GM18858 (cell line): Measurements from ENCODE around the gene CKS1B.

Source experiments
- ATAC-seq: cut with Tn5 transposase; IDR thresholded peaks from one replicate; pipeline ENCODE4 v1.9.1; 2021; ENCODE audit not compliant: unreplicated experiment

Gene CKS1B

DNA sequence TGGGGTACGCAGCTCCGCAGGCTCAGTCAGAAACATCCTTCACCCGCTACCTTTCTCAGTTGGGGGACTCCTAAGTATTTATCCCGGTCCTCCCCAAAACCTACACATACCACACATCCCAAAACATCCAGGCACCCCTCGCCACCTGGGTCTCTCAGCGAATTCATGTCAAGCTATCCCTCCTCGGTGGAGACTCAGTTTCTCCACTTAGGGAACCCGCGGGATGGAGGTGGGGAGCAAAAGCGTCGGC is 26.9 kb downstream of the CKS1B start:
- no peak for ATAC-seq

DNA sequence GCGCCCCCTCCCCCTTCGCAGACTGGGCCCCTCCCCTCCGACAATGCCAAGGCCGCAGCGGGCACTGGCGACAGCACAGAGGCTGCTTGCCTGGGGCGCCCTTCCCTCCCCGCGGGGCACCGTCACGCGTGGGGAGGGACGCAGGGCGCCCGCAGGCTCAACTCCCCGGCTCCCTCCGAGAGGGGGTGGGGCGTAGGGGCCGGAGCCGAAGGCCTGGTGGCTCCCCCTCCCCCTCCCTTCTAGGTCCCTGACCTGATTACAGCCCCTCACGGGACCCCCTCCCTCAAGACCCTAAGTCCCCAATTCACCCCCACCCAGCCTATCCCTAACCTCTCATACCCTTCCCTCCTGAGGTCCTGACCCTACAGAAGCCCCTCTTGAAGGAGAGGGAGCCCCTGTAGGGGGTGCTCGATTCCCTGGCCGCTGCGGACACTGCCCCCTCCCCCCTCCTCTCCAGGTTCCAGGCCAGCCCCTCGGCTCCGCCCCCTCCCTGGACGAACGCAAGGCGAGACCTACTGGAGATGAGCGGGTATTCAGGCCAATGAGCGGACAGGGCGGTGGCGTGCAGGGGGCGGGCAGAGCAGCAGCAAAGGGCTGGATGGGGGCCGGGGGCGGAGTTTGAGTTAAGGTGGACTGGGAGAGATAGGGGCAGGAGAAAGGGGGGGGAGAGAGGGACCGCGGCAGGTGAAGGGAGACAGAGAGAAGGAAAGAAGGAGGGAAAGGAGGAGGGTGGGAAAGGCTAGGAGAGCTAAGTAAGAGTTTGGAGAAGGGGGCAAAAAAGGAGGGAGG is 27.4 kb downstream of the CKS1B start:
- ATAC-seq, result peak; percentile 38

DNA sequence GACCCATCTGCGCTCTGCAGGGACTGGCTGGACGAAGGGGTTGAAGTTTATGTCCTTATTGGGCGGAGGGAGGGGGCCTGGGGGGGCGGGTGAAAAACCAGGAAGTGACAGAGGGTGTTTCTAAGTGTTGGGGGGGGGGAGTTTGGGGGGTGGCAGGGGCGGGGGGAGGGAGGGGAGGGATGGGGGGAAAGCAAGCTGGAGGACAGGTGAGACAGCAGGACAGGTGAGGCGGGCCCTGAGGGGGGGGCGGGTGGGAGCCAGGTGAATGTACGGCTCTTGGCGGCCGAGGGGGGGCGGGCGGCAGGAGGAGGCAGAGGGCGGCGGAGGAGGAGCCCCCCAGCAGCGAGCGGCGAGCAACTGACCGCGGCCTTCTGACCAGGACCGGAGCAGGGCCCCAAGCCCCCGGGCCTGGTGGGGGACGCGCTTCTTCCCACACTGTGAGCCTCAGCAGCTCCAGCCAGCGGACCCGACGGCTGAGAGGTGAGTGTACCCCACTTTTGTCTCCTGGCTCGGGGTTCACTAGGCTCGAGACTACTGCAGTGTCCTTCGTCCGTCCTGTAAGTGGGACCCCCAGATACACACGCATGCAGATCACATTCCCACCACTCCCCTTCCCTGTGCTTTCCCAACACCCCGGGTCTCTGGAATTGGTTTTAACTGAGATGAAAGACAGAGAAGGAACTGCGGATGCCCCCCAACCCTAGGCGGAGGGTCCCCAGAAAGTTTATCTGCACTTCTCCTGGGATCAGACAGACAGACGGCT is 28.2 kb downstream of the CKS1B start, which contains the start of gene ZBTB7B:
ZBTB7B (plus strand) TSS at position 339 of the 763 bp plus-strand sequence. CDS start 11,859 bp downstream, outside the sequence.
- ATAC-seq, result no peak

DNA sequence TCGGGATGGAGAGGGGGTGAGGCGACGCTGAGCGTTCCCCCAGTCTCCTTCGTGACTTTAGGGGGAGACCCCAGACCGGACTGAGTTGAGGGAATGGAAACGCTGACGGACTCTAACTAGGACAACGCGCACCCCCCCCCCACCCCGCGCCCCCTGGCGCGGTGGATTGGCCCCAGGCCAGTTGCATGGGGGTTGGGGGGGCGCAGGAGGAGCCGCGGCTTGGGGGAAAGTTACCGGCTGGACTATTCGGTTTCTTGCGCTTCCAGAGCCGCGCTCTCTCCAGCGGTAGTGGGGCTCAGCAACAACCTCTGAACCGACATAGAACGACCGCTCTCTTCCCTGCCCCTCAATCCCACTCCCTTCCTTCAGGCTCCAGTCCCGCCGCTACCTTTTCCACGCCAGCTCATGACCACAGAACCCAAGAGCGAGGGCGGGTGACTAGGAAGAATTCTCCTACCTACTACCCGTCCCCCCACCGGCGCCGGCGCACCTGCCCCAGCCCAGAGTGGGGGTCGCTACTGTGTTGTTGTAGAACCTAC is 28.8 kb downstream of the CKS1B start:
- ATAC-seq, result no peak

DNA sequence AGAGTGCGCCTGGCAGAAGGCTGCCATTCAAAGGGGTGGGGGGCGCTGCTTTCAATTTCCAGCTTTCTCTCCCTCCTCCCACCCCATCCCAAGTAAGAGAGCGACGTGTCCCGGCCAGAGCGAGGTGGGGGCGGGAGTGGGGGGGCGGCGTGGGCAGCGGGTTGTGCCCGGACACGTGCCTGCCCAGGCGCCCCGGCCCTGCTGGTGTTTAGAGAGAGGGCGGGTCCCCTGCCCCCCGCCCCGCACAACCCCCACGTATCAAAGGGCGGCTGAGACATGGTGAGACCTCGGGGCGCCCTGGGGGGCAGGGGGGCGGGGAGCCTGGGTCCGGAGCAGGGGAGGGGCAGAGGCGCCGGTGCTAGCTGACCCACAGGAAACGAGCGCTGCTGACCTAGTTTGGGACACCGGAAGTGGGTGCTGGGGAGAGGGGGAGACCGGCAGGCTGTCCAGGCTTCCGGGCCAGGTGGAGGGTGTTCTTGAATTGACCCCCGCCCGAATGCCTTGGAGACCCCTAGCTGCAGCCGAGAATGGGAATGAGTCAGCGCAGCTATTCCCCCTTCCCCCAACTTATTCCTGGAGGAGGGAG is 29.4 kb downstream of the CKS1B start:
- ATAC-seq, result no peak

DNA sequence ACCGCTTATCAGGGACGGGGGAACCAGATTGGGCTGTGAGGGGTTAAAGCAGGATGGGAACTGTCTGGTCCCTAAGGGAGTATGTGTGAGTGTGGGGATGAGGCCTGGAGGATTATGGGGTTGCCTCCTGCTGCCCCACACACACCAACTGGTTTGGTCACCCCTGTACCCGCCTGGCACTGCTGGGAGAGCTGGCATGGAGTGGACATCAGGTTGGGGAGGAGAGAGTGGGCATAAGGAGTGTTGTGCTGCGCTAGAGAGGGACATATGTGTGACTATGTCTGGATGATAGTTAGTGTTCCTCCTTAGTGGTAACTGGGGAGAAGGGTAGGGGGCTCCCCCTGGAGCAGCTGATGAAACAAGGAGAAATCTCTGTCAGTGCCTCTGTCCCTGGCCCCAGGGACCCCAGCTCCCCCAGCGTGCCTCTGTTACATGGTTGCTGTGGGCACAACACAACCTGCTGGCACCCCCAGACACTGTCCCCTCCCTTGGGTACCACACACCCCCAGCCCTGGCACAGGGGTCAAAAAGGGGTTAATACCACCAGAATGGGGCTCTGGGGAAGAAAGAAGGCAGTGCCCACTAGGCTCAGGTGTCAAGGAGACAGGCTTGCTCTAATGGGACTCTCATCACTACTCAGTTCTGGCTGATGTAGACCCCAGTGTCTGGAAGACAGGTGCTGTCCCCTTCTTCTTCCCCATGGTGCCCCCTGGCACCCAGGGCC is 30.0 kb downstream of the CKS1B start:
- no peak for ATAC-seq

DNA sequence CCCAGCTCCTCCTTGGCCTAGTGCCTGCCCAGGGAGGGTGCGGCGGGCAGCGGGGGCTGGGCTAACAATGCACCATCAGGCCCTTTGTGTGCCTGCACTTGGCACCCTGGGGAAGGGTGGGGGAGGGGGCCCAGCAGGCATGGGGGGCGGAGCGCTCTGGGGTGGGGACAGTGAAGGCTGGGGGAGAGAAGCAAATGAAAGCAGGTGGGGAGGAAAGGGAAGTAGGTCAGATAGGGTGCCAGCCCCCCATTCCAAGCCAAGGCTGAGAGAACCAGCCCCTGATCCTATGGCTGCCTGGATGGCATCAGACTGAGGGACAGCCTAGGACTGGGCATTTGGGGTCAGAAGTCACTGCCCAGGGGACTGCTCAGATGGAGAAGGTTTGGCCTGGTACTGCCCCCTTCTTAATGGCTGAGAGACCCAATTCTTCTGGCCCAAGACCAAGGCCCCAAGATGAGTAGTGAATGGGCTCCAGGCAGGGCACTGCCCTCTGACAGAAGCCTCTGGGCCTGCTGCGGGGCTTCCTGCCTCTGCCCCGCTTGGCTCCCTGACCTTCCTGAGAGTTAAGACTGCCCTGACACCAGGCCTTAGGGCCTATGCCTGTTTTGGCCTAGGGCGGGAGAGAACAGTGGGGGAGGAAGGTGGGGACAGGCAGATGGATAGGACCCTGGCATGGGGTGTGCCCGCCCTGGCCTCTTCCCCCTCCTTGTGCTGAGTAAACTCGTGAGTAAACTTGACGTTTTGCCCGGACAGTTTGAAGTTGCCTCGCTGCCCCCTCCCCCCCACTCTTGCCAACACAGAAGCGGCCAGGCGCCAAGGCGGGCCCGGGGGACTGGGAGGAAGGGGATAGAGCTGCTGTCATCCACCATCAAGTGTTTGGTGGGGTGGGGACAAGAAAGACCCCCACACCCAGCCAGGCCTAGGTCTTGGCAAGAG is 30.9 kb downstream of the CKS1B start:
- ATAC-seq, result no peak

DNA sequence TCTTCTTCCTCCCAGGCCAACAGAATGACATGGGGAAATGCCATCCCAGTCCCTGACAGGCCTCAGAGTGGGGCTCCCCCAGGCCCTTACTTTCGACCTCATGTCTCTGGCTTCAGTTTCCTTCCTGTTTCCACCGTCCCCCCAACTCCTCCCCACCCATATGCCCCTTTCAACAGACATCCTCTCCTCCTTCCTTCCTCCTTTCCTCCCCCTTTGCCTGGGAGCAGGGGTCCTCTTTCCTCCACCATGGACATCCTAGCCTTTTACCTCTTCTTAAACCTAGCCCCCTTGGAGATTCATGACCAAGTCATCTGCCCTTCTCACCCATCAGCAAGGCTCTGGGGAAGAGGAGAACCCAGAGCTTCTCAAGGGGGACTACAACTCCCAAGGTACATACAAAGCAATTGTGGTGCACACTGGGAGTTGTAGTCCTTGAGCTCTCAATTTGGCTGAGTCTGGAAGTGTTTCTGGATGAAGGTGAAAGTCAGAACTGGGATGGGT is 32.2 kb downstream of the CKS1B start:
- ATAC-seq, result no peak

DNA sequence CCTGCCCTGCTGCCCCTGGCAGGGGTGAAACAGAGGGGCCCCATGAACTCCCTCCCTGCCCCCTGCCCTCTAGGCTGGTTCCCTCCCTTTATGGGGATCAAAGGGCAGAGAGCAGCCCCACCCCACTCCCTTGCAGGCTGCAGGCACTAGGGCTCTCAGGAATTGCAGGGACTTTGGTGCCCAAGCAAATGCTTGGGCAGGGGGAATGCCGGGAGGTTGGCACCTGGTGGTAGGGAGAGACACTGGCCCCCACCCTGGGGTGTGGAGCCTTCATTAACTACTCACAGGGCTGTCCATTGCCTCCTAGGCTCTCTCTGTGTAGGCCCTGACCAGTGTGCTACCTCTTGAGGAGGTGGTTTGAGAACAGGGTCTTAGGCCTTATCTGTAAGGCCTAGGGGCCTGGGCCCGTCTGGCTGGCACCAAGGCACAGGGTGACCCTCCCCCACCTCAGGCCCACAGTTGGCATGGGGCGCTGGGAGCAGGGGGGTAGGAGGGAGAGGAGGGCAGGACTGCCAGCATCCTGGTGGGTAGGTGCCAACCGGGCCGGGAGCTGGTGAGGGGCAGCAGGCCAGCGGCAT is 32.9 kb downstream of the CKS1B start:
- no peak for ATAC-seq

DNA sequence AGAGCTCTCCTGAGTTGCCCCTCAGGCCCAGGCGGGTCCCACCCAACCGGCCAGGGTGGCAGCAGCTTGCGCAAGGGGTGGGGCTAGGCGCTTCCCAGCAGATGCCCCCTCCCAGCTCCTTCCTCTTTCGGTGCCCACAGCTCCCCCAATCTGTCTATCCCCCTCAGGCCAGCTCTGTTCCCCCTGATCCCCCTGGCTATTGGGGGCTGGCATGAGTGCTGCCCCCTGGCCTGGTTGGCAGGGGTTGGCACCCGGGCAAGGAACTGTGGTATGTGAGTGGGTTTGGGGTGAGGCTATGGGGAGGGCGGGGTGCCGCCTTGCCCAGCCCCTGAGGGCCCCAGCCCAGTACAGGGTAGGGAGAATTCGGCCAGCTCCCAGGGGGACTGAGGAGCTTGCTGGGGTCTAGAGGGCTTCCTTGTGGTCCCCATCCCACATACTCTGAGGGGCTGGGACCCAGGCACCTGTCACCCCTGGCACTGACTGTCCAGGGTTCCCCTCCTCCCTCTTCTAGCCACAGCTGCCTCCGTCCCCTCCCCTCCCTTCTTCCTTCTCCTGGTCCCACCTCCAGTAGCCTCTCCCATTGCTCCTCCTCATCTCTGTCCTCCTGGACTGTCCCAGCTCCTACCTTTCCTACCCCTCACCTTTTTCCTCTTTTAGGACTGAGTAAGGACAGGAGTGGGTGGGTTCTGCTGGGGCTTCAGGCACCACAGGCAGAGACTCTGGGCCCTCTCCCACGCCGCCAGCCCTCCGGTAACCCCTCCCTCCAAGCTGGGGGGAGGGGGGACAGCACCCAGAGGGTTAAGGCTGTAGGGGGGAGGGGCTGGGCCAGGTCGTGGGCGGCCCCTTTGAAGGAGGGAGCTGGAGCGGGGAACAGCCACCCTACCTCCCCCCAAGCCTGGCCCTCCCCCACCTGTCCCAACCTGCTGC is 33.8 kb downstream of the CKS1B start:
- no peak for ATAC-seq

DNA sequence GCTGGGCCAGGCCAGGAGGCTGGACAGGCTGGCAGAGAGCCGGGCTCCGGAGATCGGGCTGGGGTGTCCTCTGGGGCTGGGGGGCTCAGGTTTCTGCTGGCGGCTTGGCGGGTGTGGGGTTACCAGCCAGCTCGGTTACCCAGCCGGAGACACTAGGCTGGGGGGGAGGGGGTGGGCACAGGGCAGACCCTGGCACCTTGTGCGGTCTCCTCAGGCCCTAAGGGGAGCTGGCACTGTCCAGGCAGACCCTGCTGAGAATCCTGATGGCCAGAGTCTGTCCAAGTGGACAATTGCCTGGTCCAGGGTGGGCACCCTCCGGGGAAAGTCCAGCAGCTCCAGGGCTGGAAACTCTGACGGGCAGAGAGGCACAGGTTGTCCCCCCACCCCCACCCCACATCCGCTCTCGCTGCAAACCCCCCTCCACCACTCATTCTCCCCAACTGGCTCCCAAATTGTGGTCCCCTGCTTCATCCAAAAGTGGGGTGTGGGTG is 34.8 kb downstream of the CKS1B start:
- no peak for ATAC-seq

DNA sequence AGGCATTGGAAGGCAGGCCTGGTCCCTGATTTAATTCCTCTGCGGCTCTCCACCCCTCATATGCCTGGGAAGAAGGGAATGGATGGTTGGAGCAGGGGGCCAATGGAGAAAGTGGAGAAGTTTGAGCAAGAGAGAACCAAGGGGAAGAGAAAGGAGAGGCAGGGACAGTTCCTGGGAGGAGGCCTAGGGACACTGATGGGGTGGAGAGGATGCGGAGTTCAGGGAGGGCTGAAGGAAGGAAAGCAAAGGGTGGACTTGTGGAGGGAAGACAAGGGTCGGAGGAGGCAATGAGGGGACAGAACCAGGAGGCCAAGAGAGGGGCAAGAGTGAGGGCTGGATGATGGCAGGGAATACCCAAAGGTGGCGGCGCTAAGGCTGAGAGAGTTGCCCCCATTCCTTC is 35.3 kb downstream of the CKS1B start:
- no peak for ATAC-seq

DNA sequence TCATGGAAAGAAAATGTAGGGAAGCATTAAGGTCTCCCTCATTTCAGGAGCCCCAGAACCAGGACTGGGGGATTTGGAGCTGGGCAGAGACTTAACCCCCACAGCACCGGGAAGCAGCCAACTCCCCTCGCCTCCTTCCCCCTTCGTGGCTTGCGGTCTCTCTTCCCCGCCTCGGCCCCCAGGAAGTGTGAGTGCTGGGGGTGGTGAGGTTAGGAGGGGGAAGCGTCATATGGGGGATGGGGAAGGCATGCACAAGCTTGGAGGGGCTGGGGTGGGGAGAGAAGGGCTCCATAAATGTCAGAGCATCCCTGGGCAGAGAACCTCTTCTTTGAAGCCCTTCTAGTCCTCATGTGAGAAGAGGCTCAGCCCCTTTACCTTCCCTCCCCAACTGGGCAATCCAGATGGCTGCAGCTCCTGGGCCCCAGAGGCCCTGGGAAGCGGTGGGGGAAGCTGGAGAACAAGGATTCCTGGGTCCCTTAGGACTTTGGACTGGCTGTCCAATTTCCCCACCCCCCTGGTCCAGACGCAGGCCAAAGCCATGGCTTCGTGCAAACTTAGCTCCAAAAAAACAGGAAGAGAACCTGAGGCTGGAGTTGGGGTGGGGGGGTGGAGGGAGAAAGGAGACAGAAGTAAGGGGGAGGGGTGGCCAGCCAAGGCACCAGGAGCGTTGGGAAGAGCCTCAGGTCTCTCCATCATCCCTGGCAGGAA is 35.9 kb downstream of the CKS1B start:
- ATAC-seq, result no peak

DNA sequence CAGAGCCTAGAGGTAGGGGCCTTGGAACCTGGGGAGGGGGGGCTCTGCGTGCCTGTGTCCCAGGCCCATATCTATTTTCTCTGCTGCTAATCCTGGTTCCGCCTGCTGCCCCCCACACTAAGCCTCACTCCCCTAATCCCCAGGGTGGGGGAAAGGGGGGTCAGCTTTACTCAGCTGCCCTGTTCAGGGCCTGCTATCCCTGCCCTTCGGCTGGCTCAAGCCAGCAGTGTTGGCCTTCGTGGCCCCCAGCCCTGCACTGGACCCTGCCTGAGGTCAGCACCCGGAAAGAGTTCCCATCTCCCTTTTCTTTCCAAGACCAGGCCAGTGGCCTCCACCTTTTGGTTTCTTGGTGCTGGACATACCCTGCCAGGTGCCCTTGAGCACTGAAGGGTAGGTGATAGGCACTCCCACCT is 36.5 kb downstream of the CKS1B start:
- no peak for ATAC-seq

DNA sequence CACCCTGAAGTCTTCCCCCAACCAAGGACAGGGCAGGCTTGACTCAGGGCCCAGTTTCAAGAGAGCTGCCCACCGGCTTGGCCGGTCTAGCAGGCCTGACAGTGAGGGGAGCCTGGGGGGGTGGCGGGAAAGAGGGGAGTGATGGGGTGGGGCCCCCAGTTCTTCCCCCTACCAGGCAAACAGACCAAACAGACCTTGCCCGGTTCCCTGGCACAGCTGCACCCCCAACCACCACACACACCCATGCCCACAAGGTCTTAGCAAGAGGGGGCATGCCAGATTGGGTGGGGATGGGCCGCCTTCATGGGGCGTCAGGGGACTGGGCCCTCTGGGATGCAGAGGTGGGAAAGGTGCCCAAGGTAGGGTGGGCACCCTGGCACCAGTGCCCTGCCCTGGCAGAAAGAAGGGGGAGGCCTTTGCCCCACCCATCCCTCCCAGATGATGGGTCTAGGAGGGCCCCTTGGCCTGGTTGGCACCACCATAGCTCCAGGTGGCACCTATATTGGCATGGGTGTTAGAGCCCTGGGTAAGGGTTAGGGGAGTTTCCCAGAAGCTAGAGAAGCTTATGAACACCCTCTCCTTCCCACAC is 37.0 kb downstream of the CKS1B start:
- ATAC-seq, result no peak

DNA sequence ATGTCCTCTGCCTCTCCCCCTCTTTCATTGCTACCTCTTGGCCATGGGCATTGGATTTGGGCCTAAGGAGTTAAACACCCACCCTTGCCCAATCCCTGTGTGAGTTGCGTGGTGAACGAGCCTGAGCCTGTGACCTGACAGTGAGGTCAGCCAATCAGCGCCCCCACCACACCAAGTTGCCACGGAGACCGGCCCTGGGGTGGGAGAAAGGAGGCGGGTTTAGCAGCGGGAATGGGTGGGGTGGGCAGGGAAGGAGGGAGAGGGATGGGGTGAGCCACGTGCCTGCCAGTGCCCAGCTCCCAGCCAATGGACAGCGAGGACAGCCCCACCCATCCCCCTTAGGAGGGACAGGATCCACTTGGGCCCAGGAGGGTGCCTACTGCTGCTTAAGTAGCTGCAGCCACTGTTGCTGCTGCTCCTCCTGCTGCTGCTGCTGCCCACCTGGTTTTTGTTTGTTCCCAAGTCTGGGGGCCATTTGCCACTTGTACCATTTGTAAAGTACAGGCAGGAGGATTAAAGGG is 37.6 kb downstream of the CKS1B start:
- no peak for ATAC-seq
